WTC11 (cell line): ENCODE results near the gene UBB. TPM values are rescaled to one million over a fixed set of nuclear protein-coding genes. Genes with fewer than 3 reads are reported as not detected.

ENCODE experiments used
- ATAC-seq: fragments of 200-7000 bp; cut with Tn5 transposase; 2 replicates; pipeline ENCODE4 v1.10.0; 2021; ENCODE audit warnings: mild to moderate bottlenecking, moderate library complexity
- CTCF ChIA-PET: fragments of 300-600 bp; sonication (Branson Sonifier 250); formaldehyde crosslinking; loops from one replicate; lab custom pipeline; 2021; ENCODE audit warnings: antibody characterized with exemption; lab: Charles Lee
- POLR2A ChIA-PET: fragments of 350-600 bp; sonication (Branson Sonifier 250); formaldehyde crosslinking; loops from one replicate; lab custom pipeline; 2021; ENCODE audit warnings: antibody characterized with exemption; lab: Charles Lee
- DNase-seq: peaks from one replicate; pipeline ENCODE4 v3.0.0; 2021; ENCODE audit warnings: low spot score
- H3K27ac Mint-ChIP-seq: 2 replicates; pipeline ENCODE4 v1.8.0; 2021; ENCODE audit warnings: mixed read lengths
- H3K27me3 Mint-ChIP-seq: 2 replicates; pipeline ENCODE4 v1.8.0; 2021; ENCODE audit warnings: low read depth, mild to moderate bottlenecking, moderate library complexity, mixed read lengths
- H3K36me3 Mint-ChIP-seq: 2 replicates; pipeline ENCODE4 v1.8.0; 2021; ENCODE audit warnings: mixed read lengths
- H3K4me1 Mint-ChIP-seq: 2 replicates; pipeline ENCODE4 v1.8.0; 2022; ENCODE audit warnings: mixed read lengths
- H3K4me3 Mint-ChIP-seq: 2 replicates; pipeline ENCODE4 v1.8.0; 2021; ENCODE audit warnings: mild to moderate bottlenecking, moderate library complexity, mixed read lengths
- H3K9me3 Mint-ChIP-seq: 2 replicates; pipeline ENCODE4 v1.8.0; 2021; ENCODE audit warnings: mixed read lengths
- CBFB ChIP-seq: sonication (generic); formaldehyde crosslinking; IDR thresholded peaks from 2 replicates; pipeline ENCODE4 v1.8.1; 2022; ENCODE audit warnings: mild to moderate bottlenecking, low read depth, missing genetic modification reagents
- CDX4 ChIP-seq: fragments of 250-450 bp; sonication (Bioruptor Pico); IDR thresholded peaks from 2 replicates; pipeline ENCODE4 v1.9.0; 2021; ENCODE audit warnings: moderate library complexity, mild to moderate bottlenecking, inconsistent platforms, borderline replicate concordance
- CREB1 ChIP-seq: sonication (generic); formaldehyde crosslinking; IDR thresholded peaks from 2 replicates; pipeline ENCODE4 v1.8.0; 2023; ENCODE audit warnings: mild to moderate bottlenecking, missing genetic modification reagents
- ERG ChIP-seq: fragments of 250-450 bp; sonication (Bioruptor Pico); IDR thresholded peaks from 2 replicates; pipeline ENCODE4 v1.8.0; 2021; ENCODE audit warnings: mild to moderate bottlenecking
- ETV6 ChIP-seq: sonication (generic); formaldehyde crosslinking; IDR thresholded peaks from 2 replicates; pipeline ENCODE4 v1.8.1; 2022; ENCODE audit warnings: mild to moderate bottlenecking, missing genetic modification reagents
- GABPB1 ChIP-seq: sonication (generic); formaldehyde crosslinking; IDR thresholded peaks from 2 replicates; pipeline ENCODE4 v1.8.1; 2023; ENCODE audit warnings: mild to moderate bottlenecking, missing genetic modification reagents
- GRHL2 ChIP-seq: fragments of 250-450 bp; sonication (Bioruptor Pico); IDR thresholded peaks from 2 replicates; pipeline ENCODE4 v1.8.0; 2022; ENCODE audit warnings: mild to moderate bottlenecking, moderate library complexity; ENCODE audit not compliant: insufficient replicate concordance, severe bottlenecking
- KAT7 ChIP-seq: sonication (generic); formaldehyde crosslinking; IDR thresholded peaks from 2 replicates; pipeline ENCODE4 v1.8.1; 2023; ENCODE audit warnings: missing genetic modification reagents, mild to moderate bottlenecking, borderline replicate concordance
- MLX ChIP-seq: sonication (generic); formaldehyde crosslinking; IDR thresholded peaks from 2 replicates; pipeline ENCODE4 v1.8.1; 2023; ENCODE audit warnings: mild to moderate bottlenecking, missing genetic modification reagents, moderate library complexity
- MXD4 ChIP-seq: fragments of 250-450 bp; sonication (Bioruptor Pico); IDR thresholded peaks from 2 replicates; pipeline ENCODE4 v1.8.0; 2021; ENCODE audit warnings: mild to moderate bottlenecking, moderate library complexity, borderline replicate concordance
- NFATC4 ChIP-seq: fragments of 250-450 bp; sonication (Bioruptor Pico); IDR thresholded peaks from 2 replicates; pipeline ENCODE4 v1.9.0; 2021; ENCODE audit warnings: mild to moderate bottlenecking
- NFE2L1 ChIP-seq: sonication (generic); formaldehyde crosslinking; IDR thresholded peaks from 2 replicates; pipeline ENCODE4 v1.8.1; 2023; ENCODE audit warnings: missing genetic modification reagents
- PRDM15 ChIP-seq: sonication (generic); formaldehyde crosslinking; IDR thresholded peaks from 2 replicates; pipeline ENCODE4 v1.8.0; 2022; ENCODE audit warnings: missing genetic modification reagents
- ZNF317 ChIP-seq: sonication (generic); formaldehyde crosslinking; IDR thresholded peaks from 2 replicates; pipeline ENCODE4 v1.8.1; 2023; ENCODE audit warnings: low read depth, mild to moderate bottlenecking, moderate library complexity, missing genetic modification reagents, borderline replicate concordance
- ZNF416 ChIP-seq: fragments of 250-450 bp; sonication (Bioruptor Pico); IDR thresholded peaks from 2 replicates; pipeline ENCODE4 v1.9.0; 2021; ENCODE audit warnings: mild to moderate bottlenecking, inconsistent platforms
- ZNF512 ChIP-seq: sonication (generic); formaldehyde crosslinking; IDR thresholded peaks from 2 replicates; pipeline ENCODE4 v1.8.1; 2022; ENCODE audit warnings: missing genetic modification reagents, borderline replicate concordance
- total RNA-seq: library from RNA; stranded (reverse); gene quantifications from 3 replicates; pipeline ENCODE4 v1.2.3, GENCODE V29; 2021
- TF ChIP-seq, protein P1 (sequence below): sonication (generic); formaldehyde crosslinking; IDR thresholded peaks from 2 replicates; pipeline ENCODE4 v1.8.1; 2023; ENCODE audit warnings: mild to moderate bottlenecking, missing genetic modification reagents, borderline replicate concordance
- TF ChIP-seq, protein P2 (sequence below): fragments of 250-450 bp; sonication (Bioruptor Pico); IDR thresholded peaks from 2 replicates; pipeline ENCODE4 v1.9.0; 2021; ENCODE audit warnings: mild to moderate bottlenecking

UBB gene
- total RNA-seq, 1 experiment from 2014 or later = 1,216 TPM

GRCh38 chr17:16354585-16354984, 26.3 kb upstream of the UBB start:
- CTCF ChIA-PET = interaction anchor here (0.7 to 6.3 kb wide), 2 partner anchors 9 to 85 kb away, joined by 3 to 64 read pairs; no protein-coding TSS in a partner anchor
- Mint-ChIP-seq H3K4me3 (peak overlapping the region; percentile 69), H3K9me3 (no peaks in the 10 kb centered on the region), H3K27me3 (peaks cover 24% of the 10 kb centered on the region), H3K27ac (no peak overlapping the region), H3K36me3 (peaks cover 2% of the 10 kb centered on the region), H3K4me1 (peaks cover 28% of the 10 kb centered on the region)
- TF ChIP-seq ETV6 (CRISPR knock-in tag) (no peak), ERG (CRISPR knock-in tag) (no peak), ZNF512 (CRISPR knock-in tag) (no peak), NFE2L1 (CRISPR knock-in tag) (no peak), CREB1 (no peak), ZNF416 (CRISPR knock-in tag) (no peak), NFATC4 (CRISPR knock-in tag) (no peak), CDX4 (CRISPR knock-in tag) (no peak), GABPB1 (no peak)
- TF ChIP-seq, protein P1, sequence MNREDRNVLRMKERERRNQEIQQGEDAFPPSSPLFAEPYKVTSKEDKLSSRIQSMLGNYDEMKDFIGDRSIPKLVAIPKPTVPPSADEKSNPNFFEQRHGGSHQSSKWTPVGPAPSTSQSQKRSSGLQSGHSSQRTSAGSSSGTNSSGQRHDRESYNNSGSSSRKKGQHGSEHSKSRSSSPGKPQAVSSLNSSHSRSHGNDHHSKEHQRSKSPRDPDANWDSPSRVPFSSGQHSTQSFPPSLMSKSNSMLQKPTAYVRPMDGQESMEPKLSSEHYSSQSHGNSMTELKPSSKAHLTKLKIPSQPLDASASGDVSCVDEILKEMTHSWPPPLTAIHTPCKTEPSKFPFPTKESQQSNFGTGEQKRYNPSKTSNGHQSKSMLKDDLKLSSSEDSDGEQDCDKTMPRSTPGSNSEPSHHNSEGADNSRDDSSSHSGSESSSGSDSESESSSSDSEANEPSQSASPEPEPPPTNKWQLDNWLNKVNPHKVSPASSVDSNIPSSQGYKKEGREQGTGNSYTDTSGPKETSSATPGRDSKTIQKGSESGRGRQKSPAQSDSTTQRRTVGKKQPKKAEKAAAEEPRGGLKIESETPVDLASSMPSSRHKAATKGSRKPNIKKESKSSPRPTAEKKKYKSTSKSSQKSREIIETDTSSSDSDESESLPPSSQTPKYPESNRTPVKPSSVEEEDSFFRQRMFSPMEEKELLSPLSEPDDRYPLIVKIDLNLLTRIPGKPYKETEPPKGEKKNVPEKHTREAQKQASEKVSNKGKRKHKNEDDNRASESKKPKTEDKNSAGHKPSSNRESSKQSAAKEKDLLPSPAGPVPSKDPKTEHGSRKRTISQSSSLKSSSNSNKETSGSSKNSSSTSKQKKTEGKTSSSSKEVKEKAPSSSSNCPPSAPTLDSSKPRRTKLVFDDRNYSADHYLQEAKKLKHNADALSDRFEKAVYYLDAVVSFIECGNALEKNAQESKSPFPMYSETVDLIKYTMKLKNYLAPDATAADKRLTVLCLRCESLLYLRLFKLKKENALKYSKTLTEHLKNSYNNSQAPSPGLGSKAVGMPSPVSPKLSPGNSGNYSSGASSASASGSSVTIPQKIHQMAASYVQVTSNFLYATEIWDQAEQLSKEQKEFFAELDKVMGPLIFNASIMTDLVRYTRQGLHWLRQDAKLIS = no peak
- TF ChIP-seq, protein P2, sequence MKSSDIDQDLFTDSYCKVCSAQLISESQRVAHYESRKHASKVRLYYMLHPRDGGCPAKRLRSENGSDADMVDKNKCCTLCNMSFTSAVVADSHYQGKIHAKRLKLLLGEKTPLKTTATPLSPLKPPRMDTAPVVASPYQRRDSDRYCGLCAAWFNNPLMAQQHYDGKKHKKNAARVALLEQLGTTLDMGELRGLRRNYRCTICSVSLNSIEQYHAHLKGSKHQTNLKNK (CRISPR knock-in tag) = no peak
- POLR2A ChIA-PET = interaction anchor here (0.6 to 0.7 kb wide), 2 partner anchors 48 to 145 kb away, joined by 3 to 4 read pairs; no protein-coding TSS in a partner anchor
- no peak for DNase-seq
- ATAC-seq = no peak

- Mint-ChIP-seq H3K27ac (no peak overlapping the region), H3K9me3 (no peaks in the 10 kb centered on the region), H3K36me3 (no peaks in the 10 kb centered on the region), H3K4me1 (peaks cover 11% of the 10 kb centered on the region), H3K27me3 (peaks cover 19% of the 10 kb centered on the region), H3K4me3 (no peak overlapping the region)
- no peak for DNase-seq
- ChIA-PET POLR2A (interaction anchor here (0.7 kb wide), 1 partner anchor 13 kb away, joined by 7 read pairs; no protein-coding TSS in a partner anchor), CTCF (interaction anchor here (0.7 to 1.7 kb wide), 2 partner anchors 56 to 80 kb away, joined by 4 read pairs; no protein-coding TSS in a partner anchor)
- ATAC-seq = no peak
- TF ChIP-seq MLX (no peak), GRHL2 (CRISPR knock-in tag) (no peak), PRDM15 (no peak), ZNF512 (CRISPR knock-in tag) (no peak), KAT7 (CRISPR knock-in tag) (no peak), MXD4 (CRISPR knock-in tag) (no peak), CREB1 (no peak), ZNF317 (CRISPR knock-in tag) (no peak), CBFB (no peak)
These were observed 22.5 kb upstream of the UBB start for GRCh38 chr17:16358394-16358793.
